A549 (cell line): Measurements from ENCODE around the gene CCDC85C.

Experiments
- CTCF ChIP-seq: fragments of >200 bp; sonication (Bioruptor Twin); formaldehyde crosslinking; IDR thresholded peaks from 3 replicates; pipeline ENCODE4 v1.5.1; 2016
- GATA3 ChIP-seq: IDR thresholded peaks from 2 replicates; pipeline ENCODE4 v1.6.1; 2012; ENCODE audit warnings: borderline replicate concordance
- POLR2A ChIP-seq: IDR thresholded peaks from 2 replicates; pipeline ENCODE4 v1.6.1; 2012; ENCODE audit warnings: mild to moderate bottlenecking, low read length
- RNF2 ChIP-seq: fragments of 200-600 bp; sonication (generic); IDR thresholded peaks from 2 replicates; pipeline ENCODE4 v1.6.1; 2016; ENCODE audit warnings: low read depth, mild to moderate bottlenecking, antibody characterized with exemption, moderate library complexity, borderline replicate concordance
- ZSCAN20 ChIP-seq: fragments of 250-450 bp; sonication (Bioruptor Pico); IDR thresholded peaks from 2 replicates; pipeline ENCODE4 v1.8.0; 2022; ENCODE audit warnings: mild to moderate bottlenecking, moderate library complexity

- TF ChIP-seq CTCF (no peak), RNF2 (no peak), GATA3 (no peak), POLR2A (no peak), ZSCAN20 (no peak)
These were observed 10.9 kb downstream of the CCDC85C start for GRCh38 chr14:99592933-99593753.
